GM12878 (cell line): ENCODE results near the gene LARGE1. TPM values are rescaled to one million over a fixed set of nuclear protein-coding genes. Genes with fewer than 3 reads are reported as not detected.

ENCODE experiments used
- ATAC-seq: fragments of 200-7000 bp; cut with Tn5 transposase; 3 replicates; pipeline ENCODE4 v1.9.1; 2020; ENCODE audit warnings: mild to moderate bottlenecking, moderate library complexity
- BruUV-seq: library from RNA; stranded (reverse); fragments of 400-500 nt; replicated peaks from 2 replicates; lab custom pipeline; 2021; lab: Mats Ljungman, UMichigan
- CTCF ChIA-PET: fragments of 300-600 bp; sonication (Branson Sonifier 250); formaldehyde crosslinking; extraction: SDS; loops from one replicate; lab custom pipeline; 2021; ENCODE audit warnings: inconsistent platforms; lab: Yijun Ruan, JAX
- POLR2A ChIA-PET: fragments of 350-600 bp; formaldehyde crosslinking; extraction: SDS; loops from one replicate; lab custom pipeline; 2021; ENCODE audit warnings: inconsistent platforms; lab: Charles Lee
- RAD21 ChIA-PET: fragments of 300-600 bp; sonication (Branson Sonifier 250); formaldehyde crosslinking; loops from one replicate; lab custom pipeline; 2023; ENCODE audit warnings: antibody characterized with exemption; ENCODE audit not compliant: unreplicated experiment; lab: Charles Lee
- SMC1A ChIA-PET: fragments of 300-600 bp; sonication (Branson Sonifier 250); formaldehyde crosslinking; loops from one replicate; lab custom pipeline; 2023; ENCODE audit not compliant: unreplicated experiment, uncharacterized antibody; lab: Charles Lee
- DNase-seq: peaks from one replicate; pipeline ENCODE4 v3.0.0-alpha.2; 2011; ENCODE audit warnings: low read depth, low spot score
- FAIRE-seq: peaks from 3 replicates; lab custom pipeline; 2011; peaks lifted over from hg19 to GRCh38; lab: Jason Lieb, UNC
- H2AFZ ChIP-seq: 2 replicates; pipeline ENCODE4 v1.6.0; 2011; ENCODE audit warnings: low read depth, low read length, control low read depth; ENCODE audit not compliant: control insufficient read depth
- H3K27ac ChIP-seq: 2 replicates; pipeline ENCODE4 v1.5.1; 2011; ENCODE audit warnings: control low read depth; ENCODE audit not compliant: control insufficient read depth, insufficient read depth
- H3K27me3 ChIP-seq, 2 experiments: replicated peaks in 1 of 2; 2 replicates each; pipeline versions ENCODE4 v1.6.0 to v1.6.1; 2011; ENCODE audit warnings: low read length in 1 of 2; ENCODE audit not compliant: control insufficient read depth in 2 of 2, insufficient read depth in 2 of 2
- H3K36me3 ChIP-seq, 2 experiments: 2 replicates each; pipeline ENCODE4 v1.5.1; 2011; ENCODE audit warnings: low read length in 1 of 2; ENCODE audit not compliant: control insufficient read depth in 2 of 2, insufficient read depth in 2 of 2
- H3K4me1 ChIP-seq: 2 replicates; pipeline ENCODE4 v1.6.1; 2011; ENCODE audit warnings: mild to moderate bottlenecking, low read length, moderate library complexity, mixed read lengths; ENCODE audit not compliant: control insufficient read depth, insufficient read depth
- H3K4me2 ChIP-seq: 2 replicates; pipeline ENCODE4 v1.6.0; 2011; ENCODE audit warnings: control low read depth; ENCODE audit not compliant: control insufficient read depth, insufficient read depth
- H3K4me3 ChIP-seq: fragments of 200-600 bp; sonication (generic); 2 replicates; pipeline ENCODE4 v1.5.1; 2016
- H3K79me2 ChIP-seq: 2 replicates; pipeline ENCODE4 v1.6.0; 2011; ENCODE audit warnings: low read length; ENCODE audit not compliant: control insufficient read depth, insufficient read depth
- H3K9ac ChIP-seq: 2 replicates; pipeline ENCODE4 v1.8.0; 2011; ENCODE audit warnings: low read length, control low read depth, mixed read lengths; ENCODE audit not compliant: control insufficient read depth, insufficient read depth
- H3K9me3 ChIP-seq: replicated peaks from 3 replicates; pipeline ENCODE4 v1.5.1; 2011; ENCODE audit warnings: mild to moderate bottlenecking, low read length; ENCODE audit not compliant: control insufficient read depth, insufficient read depth
- H4K20me1 ChIP-seq: 2 replicates; pipeline ENCODE4 v1.6.0; 2011; ENCODE audit not compliant: control insufficient read depth, insufficient read depth
- ATF7 ChIP-seq: fragments of 450-650 bp; IDR thresholded peaks from 2 replicates; pipeline ENCODE4 v1.6.1; 2016; ENCODE audit warnings: low read depth, mild to moderate bottlenecking
- BACH1 ChIP-seq: fragments of 450-650 bp; IDR thresholded peaks from 2 replicates; pipeline ENCODE4 v1.6.1; 2017; ENCODE audit warnings: mild to moderate bottlenecking, borderline replicate concordance
- BHLHE40 ChIP-seq, 2 experiments: fragments of 450-650 bp in 1 of 2; IDR thresholded peaks; 2 replicates each; pipeline ENCODE4 v1.6.1; 2011 to 2017; ENCODE audit warnings: low read depth in 2 of 2, borderline replicate concordance in 1 of 2, improper control_type of control experiment in 1 of 2, low read length in 1 of 2, mild to moderate bottlenecking in 1 of 2
- CREB1 ChIP-seq: IDR thresholded peaks from 2 replicates; pipeline ENCODE4 v1.6.1; 2012; ENCODE audit warnings: low read depth, mild to moderate bottlenecking, inconsistent platforms
- CREM ChIP-seq: IDR thresholded peaks from 2 replicates; pipeline ENCODE4 v1.6.1; 2014; ENCODE audit warnings: antibody characterized with exemption, low read depth
- EED ChIP-seq: sonication (generic); IDR thresholded peaks from 2 replicates; pipeline ENCODE4 v1.6.1; 2016; ENCODE audit warnings: antibody characterized with exemption, low read depth
- ETV6 ChIP-seq, 2 experiments: fragments of 450-650 bp in 1 of 2; IDR thresholded peaks in 1 of 2; conservative IDR thresholded peaks in 1 of 2; 2 replicates each; pipeline ENCODE4 v1.6.1; 2014; ENCODE audit warnings: antibody characterized with exemption in 1 of 2, borderline replicate concordance in 1 of 2, low read depth in 1 of 2, mild to moderate bottlenecking in 1 of 2, moderate library complexity in 1 of 2
- FOXM1 ChIP-seq: IDR thresholded peaks from 2 replicates; pipeline ENCODE4 v1.6.1; 2012; ENCODE audit warnings: low read depth, mild to moderate bottlenecking, inconsistent platforms, low read length, moderate library complexity
- GABPA ChIP-seq: IDR thresholded peaks from 2 replicates; pipeline ENCODE4 v1.6.1; 2014; ENCODE audit warnings: antibody characterized with exemption, low read depth, mild to moderate bottlenecking, inconsistent platforms
- JUNB ChIP-seq: IDR thresholded peaks from 2 replicates; pipeline ENCODE4 v1.6.1; 2016; ENCODE audit warnings: antibody characterized with exemption, mild to moderate bottlenecking
- MTA2 ChIP-seq: fragments of 450-650 bp; IDR thresholded peaks from 2 replicates; pipeline ENCODE4 v1.6.1; 2016; ENCODE audit warnings: low read depth, mild to moderate bottlenecking, moderate library complexity
- MXI1 ChIP-seq: fragments of 150-350 bp; IDR thresholded peaks from 2 replicates; pipeline ENCODE4 v1.6.1; 2011; ENCODE audit warnings: low read depth, mild to moderate bottlenecking, inconsistent platforms, low read length, improper control_type of control experiment
- MYB ChIP-seq: fragments of 150-350 bp; IDR thresholded peaks from 2 replicates; pipeline ENCODE4 v1.6.1; 2014; ENCODE audit warnings: mild to moderate bottlenecking, low read depth, low read length, borderline replicate concordance
- NFIC ChIP-seq: IDR thresholded peaks from 2 replicates; pipeline ENCODE4 v1.6.1; 2012; ENCODE audit warnings: low read depth, mild to moderate bottlenecking, inconsistent platforms, low read length, moderate library complexity
- PML ChIP-seq: IDR thresholded peaks from 2 replicates; pipeline ENCODE4 v1.6.1; 2012; ENCODE audit warnings: low read length, inconsistent platforms
- RUNX3 ChIP-seq: IDR thresholded peaks from 2 replicates; pipeline ENCODE4 v1.6.1; 2012; ENCODE audit warnings: low read length, inconsistent platforms
- WGBS: methylation state at CpG from one replicate; pipeline ENCODE4 v1.1.6; 2016; ENCODE audit warnings: low lambda C conversion rate; ENCODE audit not compliant: insufficient replicate concordance, insufficient coverage; ENCODE audit errors: missing lambda C conversion rate; 5-methylcytosine and 5-hydroxymethylcytosine counted together
- in situ Hi-C: fragments of 300-500 bp; cut with MboI; formaldehyde crosslinking; loops from 9 replicates; pipeline ENCODE4 v1.14.3; 2018; ENCODE audit warnings: mixed read lengths
- intact Hi-C: fragments of 100-400 bp; cut with micrococcal nuclease; formaldehyde crosslinking; loops from one replicate; pipeline ENCODE4 v1.14.2; 2022; ENCODE audit not compliant: unreplicated experiment
- polyA plus RNA-seq, 11 experiments: library from polyadenylated mRNA; depleted of rRNA in 4 of 11; unstranded in 6 of 11; stranded (reverse) in 5 of 11; fragments of >200 nt; fragmentation: Nextera tagmentation in 4 of 11; fragmentation: Illumina TruSeq in 1 of 11; extraction: Ambion mirVana in 4 of 11; extraction: Trizol in 1 of 11; gene quantifications; 1 replicate in 1 of 11; 2 replicates in 10 of 11; pipeline versions ENCODE4 v1.2.1 to v1.2.3, GENCODE V29; 2011 to 2016; ENCODE audit warnings: inconsistent platforms in 2 of 11, missing spikeins in 2 of 11, low read depth in 1 of 11
- total RNA-seq, 4 experiments: library from RNA; depleted of rRNA in 3 of 4; stranded (reverse); fragments of >200 nt in 3 of 4; fragmentation: Illumina TruSeq in 1 of 4; extraction: Trizol in 1 of 4; gene quantifications; 2 replicates each; pipeline versions ENCODE4 v1.2.1 to v1.2.3, GENCODE V29; 2013 to 2021
- TF ChIP-seq, protein P1 (sequence below): fragments of 150-350 bp; IDR thresholded peaks from 2 replicates; pipeline ENCODE4 v1.6.1; 2016; ENCODE audit warnings: low read depth, low read length
- TF ChIP-seq, protein P2 (sequence below): fragments of 450-650 bp; IDR thresholded peaks from 2 replicates; pipeline ENCODE4 v1.6.1; 2016; ENCODE audit warnings: mild to moderate bottlenecking, moderate library complexity, borderline replicate concordance

The LARGE1 gene
- total and polyA plus RNA-seq, 10 of the 15 experiments (the other 5 are each of a cell fraction or from before 2014, with no cell fraction given), result 3.2 to 41.4 (median 17.3) TPM

DNA sequence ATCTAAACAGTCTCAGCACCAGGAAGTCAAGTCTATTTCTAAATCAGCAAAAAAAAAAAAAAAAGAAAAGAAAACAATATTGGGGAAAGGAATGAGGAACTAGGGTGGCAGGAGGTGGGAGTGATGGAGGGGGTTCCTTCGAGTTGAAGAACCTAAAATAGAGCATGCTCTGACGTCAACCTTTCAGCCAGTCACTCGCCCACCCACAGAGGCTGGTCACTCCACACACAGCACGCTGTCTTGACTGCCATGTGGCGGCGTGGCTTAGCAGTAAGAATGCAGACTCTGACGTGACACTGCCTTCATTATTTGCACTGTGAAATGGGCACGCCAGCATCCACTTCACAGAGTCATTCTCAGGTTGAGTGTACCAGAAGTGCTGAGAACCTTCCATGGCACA is 48.3 kb downstream of the LARGE1 start:
- Histone ChIP-seq H3K27me3 (no peaks in the 10 kb centered on the region), H3K27ac (no peak overlapping the region), H3K4me1 (peaks cover 5% of the 10 kb centered on the region), H3K4me2 (no peak overlapping the region), H3K9me3 (no peaks in the 10 kb centered on the region), H3K4me3 (no peak overlapping the region), H3K79me2 (peaks cover 2% of the 10 kb centered on the region), H3K9ac (no peak overlapping the region), H4K20me1 (no peaks in the 10 kb centered on the region), H3K36me3 (no peaks in the 10 kb centered on the region), H2AFZ (no peak overlapping the region)
- in situ Hi-C loops, result no loop called here
- DNase-seq (no peak), FAIRE-seq (no peak), ATAC-seq (peak; percentile 61)
- POLR2A ChIA-PET, result interaction anchor here (0.6 kb wide), 1 partner anchor 61 kb away, joined by 6 read pairs; no protein-coding TSS in a partner anchor
- CTCF ChIA-PET, result interaction anchor here (1.2 to 1.3 kb wide), 2 partner anchors 18 to 47 kb away, joined by 3 to 5 read pairs; no protein-coding TSS in a partner anchor
- RAD21 ChIA-PET, result interaction anchor here (0.6 to 0.7 kb wide), 2 partner anchors 13 to 66 kb away, joined by 3 to 4 read pairs; no protein-coding TSS in a partner anchor
- 15% methylated on average over 8 of the region's 8 CpGs for WGBS
- intact Hi-C loops, result no loop called here
- no TSS peak for BruUV-seq
- SMC1A ChIA-PET, result interaction anchor here (0.7 to 1.0 kb wide), 2 partner anchors 19 to 39 kb away, joined by 3 to 5 read pairs; no protein-coding TSS in a partner anchor
- TF ChIP-seq MYB (no peak), EED (0 out of 2 replicates have a peak, but pooled peaks have one; percentile 24), CREM (peak; percentile 86), GABPA (no peak), ETV6 (conservative IDR thresholded peaks at IDR 0.05 in 1 of 2, IDR thresholded peaks at IDR 0.05 in 1 of 2; ENCODE audit: borderline replicate concordance in 1 of 2, low read depth in 1 of 2) (no peak), NFIC (peak; percentile 37; the same call in 1 of the 2 replicates), MXI1 (no peak), PML (no peak), MTA2 (peak; percentile 31; the same call in 1 of the 2 replicates), CREB1 (peak; percentile 81), BACH1 (no peak), FOXM1 (0 out of 2 replicates have a peak, but pooled peaks have one; percentile 23), BHLHE40 (IDR thresholded peaks at IDR 0.05; ENCODE audit: borderline replicate concordance in 1 of 2, low read depth in 2 of 2, low read length in 1 of 2) (peak in 1 of 2 experiments; percentile 58; a peak in 2 of 4 replicates), RUNX3 (peak; percentile 36; the same call in 1 of the 2 replicates), ATF7 (peak; percentile 64), JUNB (no peak)
- TF ChIP-seq, protein P1, sequence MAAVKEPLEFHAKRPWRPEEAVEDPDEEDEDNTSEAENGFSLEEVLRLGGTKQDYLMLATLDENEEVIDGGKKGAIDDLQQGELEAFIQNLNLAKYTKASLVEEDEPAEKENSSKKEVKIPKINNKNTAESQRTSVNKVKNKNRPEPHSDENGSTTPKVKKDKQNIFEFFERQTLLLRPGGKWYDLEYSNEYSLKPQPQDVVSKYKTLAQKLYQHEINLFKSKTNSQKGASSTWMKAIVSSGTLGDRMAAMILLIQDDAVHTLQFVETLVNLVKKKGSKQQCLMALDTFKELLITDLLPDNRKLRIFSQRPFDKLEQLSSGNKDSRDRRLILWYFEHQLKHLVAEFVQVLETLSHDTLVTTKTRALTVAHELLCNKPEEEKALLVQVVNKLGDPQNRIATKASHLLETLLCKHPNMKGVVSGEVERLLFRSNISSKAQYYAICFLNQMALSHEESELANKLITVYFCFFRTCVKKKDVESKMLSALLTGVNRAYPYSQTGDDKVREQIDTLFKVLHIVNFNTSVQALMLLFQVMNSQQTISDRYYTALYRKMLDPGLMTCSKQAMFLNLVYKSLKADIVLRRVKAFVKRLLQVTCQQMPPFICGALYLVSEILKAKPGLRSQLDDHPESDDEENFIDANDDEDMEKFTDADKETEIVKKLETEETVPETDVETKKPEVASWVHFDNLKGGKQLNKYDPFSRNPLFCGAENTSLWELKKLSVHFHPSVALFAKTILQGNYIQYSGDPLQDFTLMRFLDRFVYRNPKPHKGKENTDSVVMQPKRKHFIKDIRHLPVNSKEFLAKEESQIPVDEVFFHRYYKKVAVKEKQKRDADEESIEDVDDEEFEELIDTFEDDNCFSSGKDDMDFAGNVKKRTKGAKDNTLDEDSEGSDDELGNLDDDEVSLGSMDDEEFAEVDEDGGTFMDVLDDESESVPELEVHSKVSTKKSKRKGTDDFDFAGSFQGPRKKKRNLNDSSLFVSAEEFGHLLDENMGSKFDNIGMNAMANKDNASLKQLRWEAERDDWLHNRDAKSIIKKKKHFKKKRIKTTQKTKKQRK, result no peak
- TF ChIP-seq, protein P2, sequence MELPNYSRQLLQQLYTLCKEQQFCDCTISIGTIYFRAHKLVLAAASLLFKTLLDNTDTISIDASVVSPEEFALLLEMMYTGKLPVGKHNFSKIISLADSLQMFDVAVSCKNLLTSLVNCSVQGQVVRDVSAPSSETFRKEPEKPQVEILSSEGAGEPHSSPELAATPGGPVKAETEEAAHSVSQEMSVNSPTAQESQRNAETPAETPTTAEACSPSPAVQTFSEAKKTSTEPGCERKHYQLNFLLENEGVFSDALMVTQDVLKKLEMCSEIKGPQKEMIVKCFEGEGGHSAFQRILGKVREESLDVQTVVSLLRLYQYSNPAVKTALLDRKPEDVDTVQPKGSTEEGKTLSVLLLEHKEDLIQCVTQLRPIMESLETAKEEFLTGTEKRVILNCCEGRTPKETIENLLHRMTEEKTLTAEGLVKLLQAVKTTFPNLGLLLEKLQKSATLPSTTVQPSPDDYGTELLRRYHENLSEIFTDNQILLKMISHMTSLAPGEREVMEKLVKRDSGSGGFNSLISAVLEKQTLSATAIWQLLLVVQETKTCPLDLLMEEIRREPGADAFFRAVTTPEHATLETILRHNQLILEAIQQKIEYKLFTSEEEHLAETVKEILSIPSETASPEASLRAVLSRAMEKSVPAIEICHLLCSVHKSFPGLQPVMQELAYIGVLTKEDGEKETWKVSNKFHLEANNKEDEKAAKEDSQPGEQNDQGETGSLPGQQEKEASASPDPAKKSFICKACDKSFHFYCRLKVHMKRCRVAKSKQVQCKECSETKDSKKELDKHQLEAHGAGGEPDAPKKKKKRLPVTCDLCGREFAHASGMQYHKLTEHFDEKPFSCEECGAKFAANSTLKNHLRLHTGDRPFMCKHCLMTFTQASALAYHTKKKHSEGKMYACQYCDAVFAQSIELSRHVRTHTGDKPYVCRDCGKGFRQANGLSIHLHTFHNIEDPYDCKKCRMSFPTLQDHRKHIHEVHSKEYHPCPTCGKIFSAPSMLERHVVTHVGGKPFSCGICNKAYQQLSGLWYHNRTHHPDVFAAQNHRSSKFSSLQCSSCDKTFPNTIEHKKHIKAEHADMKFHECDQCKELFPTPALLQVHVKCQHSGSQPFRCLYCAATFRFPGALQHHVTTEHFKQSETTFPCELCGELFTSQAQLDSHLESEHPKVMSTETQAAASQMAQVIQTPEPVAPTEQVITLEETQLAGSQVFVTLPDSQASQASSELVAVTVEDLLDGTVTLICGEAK, result no peak
